ENCODE results near the gene SLIT1.

Gene SLIT1

DNA sequence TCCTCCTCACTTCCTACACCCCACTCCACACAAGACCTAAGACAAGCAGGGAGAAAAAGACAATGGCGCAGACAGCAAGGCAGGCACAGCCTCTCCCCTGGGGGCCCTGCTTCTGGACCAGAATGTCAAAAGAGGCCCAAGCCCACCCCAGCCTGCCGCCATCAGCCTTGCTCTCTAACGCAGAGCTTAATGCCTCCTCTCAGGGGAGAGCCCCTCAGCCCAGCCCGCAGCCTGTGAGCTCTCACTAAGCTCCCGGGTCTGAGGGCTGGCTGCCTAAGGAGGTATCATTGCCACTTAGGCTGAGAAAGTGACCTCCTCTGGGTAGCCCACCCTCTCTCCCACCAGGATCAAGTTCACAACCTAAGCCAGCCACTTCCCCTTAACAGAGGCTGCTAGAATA, 16.7 kb downstream of the SLIT1 start:
- DNase-seq: no peak

DNA sequence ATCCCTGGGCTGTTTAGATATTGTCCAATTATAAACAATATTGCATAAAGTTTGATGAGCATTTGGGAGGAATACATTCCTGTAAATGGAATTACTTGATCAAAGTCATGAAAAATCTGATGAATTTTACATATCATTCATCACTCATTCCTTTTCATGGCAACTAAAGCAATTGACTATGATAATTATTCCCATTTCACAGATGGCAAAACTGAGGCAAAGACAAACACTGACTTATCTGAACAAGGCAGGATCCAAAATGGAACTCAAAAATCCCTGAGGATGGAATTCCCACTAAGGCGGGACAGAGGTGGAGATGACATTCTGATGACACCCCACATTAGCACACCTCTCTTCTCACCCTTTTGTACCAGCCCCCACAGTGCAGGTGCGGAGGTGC, 17.1 kb downstream of the SLIT1 start:
- DNase-seq: no peak

DNA sequence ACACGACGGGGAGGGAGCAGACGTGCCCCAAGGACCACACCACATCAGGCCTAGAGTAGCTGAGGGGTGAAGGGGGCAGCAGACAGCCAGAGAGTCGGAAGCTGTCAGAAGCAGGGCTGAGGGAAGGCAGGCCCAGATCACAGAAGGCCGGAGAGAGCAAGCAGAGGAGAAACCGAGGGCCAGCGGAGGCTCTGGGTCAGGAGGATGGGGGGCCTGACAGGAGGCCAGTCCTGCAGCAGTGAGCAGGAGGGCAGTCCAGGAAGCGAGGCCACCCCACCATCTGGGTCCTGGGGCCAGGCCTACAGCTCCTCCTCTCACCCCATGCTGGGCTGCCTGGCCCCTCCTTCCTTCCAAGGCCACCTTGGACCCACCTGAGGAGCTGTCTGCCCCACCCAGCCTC, 20.3 kb downstream of the SLIT1 start:
- DNase-seq: no peak

- DNase-seq: no peak
These were observed 21.8 kb downstream of the SLIT1 start for GRCh38 chr10:97163781-97164501.

DNA sequence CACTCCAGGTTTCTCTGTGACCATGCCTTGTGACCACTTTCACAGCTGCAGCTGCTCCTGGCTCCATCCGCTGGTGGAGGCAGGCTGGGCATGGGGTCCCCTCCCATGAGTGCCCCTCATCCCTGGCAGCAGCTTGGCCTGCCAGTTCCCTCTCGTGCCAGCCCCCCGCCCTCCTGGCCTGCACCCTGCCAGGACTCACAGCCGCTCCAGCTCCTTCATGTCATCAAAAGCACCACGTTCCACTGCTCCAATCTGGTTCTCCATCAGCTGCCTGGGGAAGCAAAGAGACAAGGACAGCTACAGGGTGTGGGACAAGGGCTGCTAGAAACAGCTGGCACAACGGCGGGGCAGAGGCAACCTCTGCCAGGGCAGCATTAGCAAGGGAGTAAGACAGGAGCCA, 22.6 kb downstream of the SLIT1 start:
- DNase-seq: no peak

GRCh38 chr10:97159646-97160305, 26.0 kb downstream of the SLIT1 start:
- no peak for DNase-seq

DNA sequence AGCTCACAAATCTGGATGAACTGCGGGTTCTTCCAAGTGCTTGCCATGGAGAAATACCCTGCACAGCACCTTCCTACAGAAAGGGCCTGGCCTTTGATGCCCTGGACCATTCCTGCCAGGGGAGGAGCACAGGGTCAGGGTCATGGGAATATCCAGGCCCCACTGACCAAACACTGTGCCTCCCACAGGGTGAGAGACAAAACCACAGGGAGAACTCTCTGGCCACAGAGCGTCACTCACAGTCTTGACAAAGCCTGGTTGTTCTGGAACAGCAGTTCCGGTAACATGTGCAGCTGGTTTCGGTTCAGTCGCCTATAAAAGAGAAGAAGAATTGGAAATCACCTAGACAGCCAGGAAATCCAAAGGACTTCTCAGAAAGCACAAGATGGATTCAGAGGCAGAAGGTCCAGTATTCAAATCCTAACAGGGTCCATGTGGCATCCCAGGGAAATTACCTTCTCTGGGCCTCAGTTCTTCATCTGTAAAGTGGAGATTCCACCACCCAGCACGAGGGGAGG, 28.1 kb downstream of the SLIT1 start:
- DNase-seq: peak; percentile 65

DNA sequence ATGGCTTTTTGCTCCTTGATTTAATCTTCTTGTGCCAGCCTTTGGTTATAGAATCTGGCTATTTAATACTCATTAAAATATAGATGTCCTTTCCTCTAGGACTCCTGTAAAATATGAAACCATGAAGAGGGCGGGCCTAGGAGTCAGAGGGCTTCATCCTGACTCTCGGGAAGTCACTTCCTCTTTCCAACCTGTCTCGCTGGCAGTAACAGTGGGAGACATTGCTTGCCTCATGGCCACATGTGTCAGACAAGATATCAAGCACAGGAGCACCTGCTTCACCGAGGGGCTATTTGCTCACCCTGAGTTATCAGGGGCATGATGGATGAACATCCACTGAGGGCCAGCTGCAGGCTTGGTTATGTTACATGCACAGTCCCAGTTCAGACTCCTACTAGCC, 31.0 kb downstream of the SLIT1 start:
- peak; percentile 38 for DNase-seq

DNA sequence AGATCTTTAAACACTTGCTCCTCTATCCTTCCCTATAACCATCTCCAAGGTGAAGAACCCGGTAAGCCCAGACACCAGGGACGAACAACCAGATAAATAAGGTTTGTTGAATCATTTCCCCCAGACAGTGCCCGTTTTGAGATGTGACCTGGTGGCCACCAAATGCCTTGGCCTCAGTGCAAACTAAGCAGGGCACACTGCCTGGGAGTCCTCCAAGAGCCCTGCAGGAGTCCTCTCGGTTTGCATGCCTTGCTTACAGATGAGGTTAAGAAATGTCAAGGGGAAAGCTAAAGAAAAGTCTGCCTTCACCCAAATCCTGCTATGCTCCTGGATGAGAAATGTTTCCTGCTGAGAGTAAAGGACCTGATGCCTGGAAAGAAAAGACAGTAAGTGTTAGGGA, 31.6 kb downstream of the SLIT1 start:
- DNase-seq: no peak

DNA sequence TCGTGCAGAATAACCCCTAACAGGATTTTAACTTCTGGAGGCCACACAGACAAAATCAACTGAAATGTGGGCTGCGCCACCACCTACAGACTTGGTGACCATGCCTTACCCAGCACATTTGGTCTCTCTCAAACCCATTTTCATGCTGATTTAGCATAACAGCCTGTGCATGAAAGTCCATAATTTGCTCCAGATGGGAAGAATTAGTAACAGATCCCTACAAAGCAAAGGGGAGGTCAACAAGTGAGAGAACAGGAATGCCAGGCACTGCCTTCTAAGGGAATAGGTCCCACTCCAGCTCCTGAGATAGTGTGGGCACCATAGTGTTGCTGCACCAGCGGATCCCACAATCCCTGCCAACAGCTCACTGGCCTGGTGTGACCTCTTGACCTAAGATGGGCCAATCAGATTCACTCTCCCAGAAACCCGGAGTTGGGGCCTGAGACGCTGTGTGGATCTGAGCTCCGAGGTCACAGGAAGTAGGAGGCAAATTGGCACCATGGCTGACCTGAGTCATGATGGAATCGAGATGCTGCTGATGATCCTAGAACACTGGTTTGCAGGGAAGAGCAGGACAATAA, 32.4 kb downstream of the SLIT1 start:
- DNase-seq: no peak

- no peak for DNase-seq
These were observed 34.3 kb downstream of the SLIT1 start for GRCh38 chr10:97151307-97151914.

DNA sequence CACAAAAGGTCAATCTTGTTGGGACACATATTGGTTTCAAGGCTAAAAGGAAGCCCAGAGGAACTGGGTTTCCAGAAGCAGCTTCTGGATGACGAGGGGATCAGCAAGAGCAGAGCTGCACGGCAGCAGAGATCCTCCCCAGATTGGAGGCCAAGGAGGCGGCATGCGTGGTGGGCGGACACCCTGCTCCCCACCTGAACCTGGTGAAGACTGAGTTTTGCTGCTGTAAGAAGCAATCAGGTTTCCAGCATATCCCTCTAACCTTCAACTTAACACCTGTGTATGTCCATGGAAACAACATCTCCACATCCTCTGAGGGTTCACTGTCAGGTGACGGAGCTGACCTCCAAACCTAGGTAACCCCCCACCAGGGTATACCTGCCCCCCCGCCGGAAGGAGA, 35.1 kb downstream of the SLIT1 start:
- DNase-seq: no peak

- no peak for DNase-seq
These were observed 35.7 kb downstream of the SLIT1 start for GRCh38 chr10:97150013-97150595.

GRCh38 chr10:97149079-97149531, 36.7 kb downstream of the SLIT1 start:
- no peak for DNase-seq

GRCh38 chr10:97144297-97144696, 41.5 kb downstream of the SLIT1 start:
- DNase-seq: no peak

DNA sequence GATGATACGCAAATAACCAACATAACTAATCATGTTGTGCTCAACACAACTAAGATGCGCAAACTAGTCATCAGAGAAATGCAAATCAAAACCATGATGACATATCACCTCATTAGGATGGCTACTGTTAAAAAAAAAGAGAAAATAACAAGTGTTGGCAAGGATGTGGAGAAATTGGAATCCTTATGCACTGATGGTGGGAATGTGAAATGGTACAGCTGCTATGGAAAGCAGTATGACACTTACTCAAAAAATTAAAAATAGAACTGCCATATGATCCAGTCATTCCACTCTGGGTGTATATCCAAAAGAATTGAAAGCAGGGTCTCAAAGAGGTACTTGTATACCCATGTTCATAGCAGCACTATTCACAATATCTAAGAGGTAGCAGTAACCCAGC, 42.9 kb downstream of the SLIT1 start:
- no peak for DNase-seq

DNA sequence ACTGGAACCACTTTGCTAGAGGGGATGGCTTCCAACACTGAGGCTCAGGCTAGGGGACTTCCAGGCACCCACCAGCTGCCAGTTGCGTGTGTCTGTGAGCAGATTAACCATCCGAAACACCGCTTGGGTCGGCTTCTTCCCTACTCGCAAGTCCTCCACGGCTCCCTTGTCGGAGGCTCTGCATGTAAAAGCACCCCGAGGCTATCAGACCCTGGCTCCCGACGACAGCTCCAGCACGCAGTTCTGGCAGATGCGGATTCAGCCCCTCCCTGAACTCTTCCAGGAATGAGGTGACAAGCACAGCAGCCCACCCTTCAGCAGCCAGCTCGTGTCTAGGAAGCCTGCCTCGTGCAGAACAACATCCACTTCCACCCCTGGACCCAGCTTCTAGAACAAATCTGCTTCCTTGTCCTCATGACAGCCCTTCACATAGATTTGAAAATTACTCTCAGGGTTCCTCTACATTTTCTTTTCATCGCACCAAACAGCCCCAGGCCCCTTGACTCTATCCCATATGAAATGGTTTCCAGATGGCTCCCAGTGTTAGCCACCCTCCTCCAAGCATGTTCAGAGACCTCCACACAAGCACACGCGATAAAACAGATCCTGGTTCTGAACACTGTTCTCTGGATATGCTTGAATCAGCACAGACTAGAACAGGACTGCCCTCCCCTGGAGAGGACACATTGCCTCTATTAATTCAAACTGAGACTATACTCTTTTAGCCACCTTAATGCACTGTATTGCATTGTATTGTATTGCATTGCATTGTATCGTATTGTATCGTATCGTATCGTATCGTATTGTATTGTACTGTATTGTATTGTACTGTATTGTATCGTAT, 44.6 kb downstream of the SLIT1 start:
- DNase-seq: no peak

DNA sequence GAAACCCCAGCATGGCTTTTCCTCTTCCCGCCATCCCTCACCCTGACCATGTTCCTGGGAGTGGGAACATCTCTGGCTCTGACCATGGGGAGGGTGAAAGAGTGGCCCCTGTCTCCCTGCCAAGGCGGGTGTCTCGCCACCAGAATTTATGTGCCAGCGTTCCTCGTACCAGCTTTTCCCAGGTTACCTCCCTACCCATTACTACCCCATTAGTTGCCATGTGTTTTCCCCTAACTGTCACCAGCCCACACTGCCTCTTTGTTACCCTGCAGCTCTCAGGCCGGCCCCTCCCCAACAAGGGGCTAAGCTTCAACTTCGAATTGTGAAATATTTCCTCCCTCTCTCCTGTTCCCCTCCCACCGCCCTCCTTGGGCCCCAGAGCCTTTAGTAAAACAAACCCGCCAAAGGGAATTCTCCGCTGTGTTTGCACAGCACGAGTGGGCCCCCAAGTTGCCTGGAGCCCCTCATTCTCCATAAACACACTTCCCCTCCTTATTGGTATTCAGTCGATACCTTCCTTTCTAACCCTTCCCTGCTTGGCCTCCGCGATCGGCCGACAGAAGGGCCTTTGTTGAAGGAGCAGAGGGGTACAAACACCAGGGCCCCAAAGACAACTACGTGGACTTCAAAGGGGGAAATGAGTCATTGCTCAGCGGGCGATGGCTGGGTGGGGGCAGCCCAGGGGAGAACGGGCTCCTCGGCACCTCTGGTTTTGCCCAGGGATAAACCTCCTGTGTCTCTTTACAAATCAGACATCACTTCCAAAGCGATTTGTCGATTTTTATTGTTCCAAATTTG, 45.5 kb downstream of the SLIT1 start:
- no peak for DNase-seq

- no peak for DNase-seq
These were observed 46.1 kb downstream of the SLIT1 start for GRCh38 chr10:97139651-97140048.

- DNase-seq: no peak
These were observed 46.9 kb downstream of the SLIT1 start for GRCh38 chr10:97138846-97139245.

- DNase-seq: no peak
These were observed 47.6 kb downstream of the SLIT1 start for GRCh38 chr10:97138174-97138573.

All from inflammatory macrophage treated with lipopolysaccharide for 4 hours (primary cell).